GM15510 (cell line): Measurements from ENCODE around the gene GPR148.

Source experiments
- POLR2A ChIP-seq: IDR thresholded peaks from 3 replicates; pipeline ENCODE4 v1.6.1; 2011; ENCODE audit warnings: borderline replicate concordance; ENCODE audit not compliant: insufficient read length; ENCODE audit errors: extremely low read depth

GPR148 gene, protein sequence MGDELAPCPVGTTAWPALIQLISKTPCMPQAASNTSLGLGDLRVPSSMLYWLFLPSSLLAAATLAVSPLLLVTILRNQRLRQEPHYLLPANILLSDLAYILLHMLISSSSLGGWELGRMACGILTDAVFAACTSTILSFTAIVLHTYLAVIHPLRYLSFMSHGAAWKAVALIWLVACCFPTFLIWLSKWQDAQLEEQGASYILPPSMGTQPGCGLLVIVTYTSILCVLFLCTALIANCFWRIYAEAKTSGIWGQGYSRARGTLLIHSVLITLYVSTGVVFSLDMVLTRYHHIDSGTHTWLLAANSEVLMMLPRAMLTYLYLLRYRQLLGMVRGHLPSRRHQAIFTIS

DNA sequence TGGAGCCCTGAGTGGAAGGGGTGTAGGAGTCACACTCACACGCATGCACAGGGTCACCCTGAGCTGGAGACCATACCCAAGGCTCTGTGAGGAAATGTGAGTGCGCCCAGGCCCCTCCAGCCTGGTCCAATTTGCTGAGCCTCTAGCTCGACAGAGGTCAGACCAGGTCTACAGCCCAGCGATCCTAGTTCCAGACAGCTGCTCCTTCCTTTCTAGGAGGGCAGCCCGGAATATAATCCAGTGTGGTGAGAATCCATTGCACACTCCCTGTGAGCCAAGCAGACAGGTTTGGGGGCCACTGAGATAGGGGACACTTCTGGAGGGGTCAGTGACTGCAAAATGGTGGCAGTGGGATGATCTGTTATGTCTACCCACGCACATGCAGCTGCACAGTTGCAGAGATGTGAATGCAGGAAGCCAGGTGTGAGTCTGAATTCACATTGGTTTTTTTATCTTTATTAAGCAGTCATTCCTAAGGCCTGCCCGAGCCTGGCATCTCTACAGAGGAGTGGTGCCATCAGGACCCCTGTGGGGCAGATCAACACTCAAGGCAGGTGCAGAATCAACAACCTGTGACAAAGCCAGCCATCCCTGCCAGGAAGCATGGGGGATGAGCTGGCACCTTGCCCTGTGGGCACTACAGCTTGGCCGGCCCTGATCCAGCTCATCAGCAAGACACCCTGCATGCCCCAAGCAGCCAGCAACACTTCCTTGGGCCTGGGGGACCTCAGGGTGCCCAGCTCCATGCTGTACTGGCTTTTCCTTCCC, at the start of gene GPR148:
TSS of gene GPR148 (plus strand) at position 522 of the 768 bp plus-strand sequence. CDS start at position 604, 82 bp downstream.
- no peak for TF ChIP-seq POLR2A

DNA sequence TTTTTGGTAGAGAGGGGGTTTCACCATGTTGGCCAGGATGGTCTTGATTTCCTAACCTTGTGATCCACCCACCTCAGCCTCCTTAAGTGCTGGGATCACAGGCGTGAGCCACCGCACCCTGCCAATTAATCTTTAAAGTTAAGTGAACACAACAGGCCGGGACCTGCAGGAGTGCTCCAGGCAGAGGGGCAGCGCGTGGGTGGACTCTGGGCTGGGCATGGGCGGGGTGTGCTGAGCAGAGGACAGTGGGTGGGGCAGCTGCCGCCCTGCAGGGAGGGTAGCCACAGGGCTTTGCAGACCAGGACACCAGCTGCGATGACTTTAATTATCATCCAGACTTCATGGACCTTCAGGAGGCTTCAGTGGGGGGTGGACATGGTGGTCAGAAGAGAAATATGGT, 8.8 kb upstream of the GPR148 start:
- TF ChIP-seq POLR2A: no peak

DNA sequence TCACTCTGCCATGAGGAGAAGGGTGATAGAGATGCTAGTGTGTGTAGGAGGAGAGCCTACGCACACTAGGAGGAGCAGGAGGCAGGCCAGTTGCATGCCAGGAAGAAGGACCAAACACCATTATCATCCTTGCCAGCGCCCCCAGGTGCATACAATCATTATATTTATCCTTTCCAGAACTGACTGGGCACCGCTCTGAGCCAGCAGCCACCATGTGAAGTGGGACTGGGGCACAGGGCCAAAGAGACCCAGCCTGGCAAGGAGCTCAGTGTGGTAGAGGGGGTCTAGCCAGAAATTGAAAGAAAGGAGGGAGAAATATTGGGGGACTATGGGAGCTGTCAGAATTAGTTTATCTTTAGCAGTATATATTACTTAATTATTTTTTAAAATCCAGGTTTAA, 8.3 kb upstream of the GPR148 start:
- no peak for TF ChIP-seq POLR2A

DNA sequence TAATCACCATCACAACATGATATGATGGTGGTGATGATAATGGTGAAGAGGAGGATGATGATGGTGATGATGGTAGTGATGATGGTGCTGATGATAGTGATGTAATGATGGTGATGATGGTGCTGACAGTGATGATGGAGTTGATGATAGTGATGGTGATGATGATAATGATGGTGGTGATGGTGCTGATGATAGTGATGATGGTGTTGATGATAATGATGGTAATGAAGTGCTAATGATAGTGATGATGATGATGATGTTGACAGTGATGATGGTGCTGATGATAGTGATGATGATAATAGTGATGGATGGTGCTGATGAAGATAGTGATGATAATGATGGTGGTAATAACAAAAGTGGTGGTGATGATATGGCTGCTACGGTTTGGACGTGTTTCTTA, 4.4 kb upstream of the GPR148 start:
- no peak for TF ChIP-seq POLR2A

DNA sequence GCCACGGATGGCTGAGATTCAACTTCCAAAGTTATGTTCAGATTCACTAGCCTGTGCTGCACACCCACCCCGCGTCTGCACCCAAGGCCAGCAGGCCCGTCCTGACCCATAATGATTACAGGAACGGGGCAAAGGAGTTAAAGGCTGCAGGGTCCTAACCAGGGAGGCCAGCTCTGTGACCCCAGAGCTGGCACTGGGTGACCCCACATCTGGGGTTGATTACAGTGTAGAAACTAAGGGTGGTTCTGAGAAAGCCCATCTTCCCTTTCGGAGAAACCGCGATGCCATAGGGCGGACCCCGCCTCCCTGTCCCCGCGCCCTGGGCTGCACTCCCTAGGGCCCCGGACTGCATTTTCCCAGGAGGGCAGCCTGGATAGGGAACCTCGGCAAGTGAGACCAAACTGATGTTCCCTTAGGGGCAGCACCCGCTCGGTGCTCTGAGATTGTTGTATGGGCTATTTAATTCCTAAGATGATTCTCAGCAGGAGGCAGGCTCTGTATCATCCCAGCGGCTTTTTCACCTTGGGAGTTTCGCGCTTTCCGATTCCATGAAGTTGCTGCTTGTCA, 2.2 kb upstream of the GPR148 start:
- TF ChIP-seq POLR2A: no peak

DNA sequence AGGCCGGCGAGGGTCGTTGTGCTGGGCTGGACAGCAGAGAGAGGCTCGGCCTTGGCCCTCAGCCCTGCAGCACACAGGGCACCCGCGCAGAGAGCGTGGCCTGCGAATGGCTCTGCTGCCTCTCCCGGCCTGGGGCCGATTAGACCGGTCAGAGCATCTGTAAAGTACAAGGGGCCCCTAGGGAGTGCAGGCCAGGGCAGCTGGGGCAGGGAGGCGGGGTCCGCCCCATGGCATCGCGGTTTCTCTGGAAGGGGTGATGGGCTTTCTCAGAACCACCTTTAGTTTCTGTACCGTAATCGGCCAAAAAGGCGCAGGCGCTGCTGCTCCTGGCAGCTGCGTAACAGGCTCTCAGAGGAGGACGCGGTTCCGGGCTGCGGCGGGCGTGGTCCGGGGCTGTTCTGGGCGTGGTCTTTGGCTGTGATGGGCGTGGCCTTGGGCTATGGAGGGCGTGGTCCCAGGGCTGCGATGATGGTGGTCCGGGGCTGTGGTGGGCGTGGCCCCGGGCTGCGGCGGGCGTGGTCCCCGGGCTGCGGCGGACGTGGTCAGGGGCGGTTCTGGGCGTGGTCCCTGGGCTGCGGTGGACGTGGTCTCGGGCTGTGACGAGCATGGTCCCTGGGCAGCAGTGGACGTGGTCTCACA, 1.5 kb upstream of the GPR148 start:
- TF ChIP-seq POLR2A: peak; percentile 36

DNA sequence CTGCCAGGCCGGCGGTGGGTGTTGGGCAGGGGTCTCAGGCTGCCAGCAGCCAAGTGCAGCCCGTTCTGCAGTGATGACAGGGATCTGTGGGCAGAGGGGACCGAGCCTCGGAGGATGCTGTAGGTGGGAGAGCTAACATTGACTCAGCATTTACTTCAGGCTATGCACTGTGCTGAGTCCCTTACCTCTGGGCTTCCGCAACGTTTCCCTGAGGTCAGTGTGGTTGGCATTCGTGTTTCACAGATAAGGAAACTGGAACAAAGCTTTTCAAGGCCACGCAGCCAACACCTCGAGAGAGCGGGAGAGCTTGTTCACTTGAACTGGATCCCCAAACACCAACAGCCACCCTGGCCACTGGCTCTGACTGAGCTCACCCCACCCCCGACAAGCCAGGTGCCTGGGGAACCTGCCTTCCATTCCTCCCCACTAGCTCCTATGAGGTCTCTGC, 839 bp upstream of the GPR148 start:
- TF ChIP-seq POLR2A: no peak

DNA sequence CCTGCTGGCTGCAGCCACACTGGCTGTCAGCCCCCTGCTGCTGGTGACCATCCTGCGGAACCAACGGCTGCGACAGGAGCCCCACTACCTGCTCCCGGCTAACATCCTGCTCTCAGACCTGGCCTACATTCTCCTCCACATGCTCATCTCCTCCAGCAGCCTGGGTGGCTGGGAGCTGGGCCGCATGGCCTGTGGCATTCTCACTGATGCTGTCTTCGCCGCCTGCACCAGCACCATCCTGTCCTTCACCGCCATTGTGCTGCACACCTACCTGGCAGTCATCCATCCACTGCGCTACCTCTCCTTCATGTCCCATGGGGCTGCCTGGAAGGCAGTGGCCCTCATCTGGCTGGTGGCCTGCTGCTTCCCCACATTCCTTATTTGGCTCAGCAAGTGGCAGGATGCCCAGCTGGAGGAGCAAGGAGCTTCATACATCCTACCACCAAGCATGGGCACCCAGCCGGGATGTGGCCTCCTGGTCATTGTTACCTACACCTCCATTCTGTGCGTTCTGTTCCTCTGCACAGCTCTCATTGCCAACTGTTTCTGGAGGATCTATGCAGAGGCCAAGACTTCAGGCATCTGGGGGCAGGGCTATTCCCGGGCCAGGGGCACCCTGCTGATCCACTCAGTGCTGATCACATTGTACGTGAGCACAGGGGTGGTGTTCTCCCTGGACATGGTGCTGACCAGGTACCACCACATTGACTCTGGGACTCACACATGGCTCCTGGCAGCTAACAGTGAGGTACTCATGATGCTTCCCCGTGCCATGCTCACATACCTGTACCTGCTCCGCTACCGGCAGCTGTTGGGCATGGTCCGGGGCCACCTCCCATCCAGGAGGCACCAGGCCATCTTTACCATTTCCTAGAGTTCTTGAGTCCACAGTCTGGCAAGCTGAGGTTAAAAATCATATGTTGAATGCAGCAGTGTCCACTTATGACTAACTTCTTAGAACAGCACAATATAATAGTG, 741 bp downstream of the GPR148 start:
- no peak for TF ChIP-seq POLR2A

DNA sequence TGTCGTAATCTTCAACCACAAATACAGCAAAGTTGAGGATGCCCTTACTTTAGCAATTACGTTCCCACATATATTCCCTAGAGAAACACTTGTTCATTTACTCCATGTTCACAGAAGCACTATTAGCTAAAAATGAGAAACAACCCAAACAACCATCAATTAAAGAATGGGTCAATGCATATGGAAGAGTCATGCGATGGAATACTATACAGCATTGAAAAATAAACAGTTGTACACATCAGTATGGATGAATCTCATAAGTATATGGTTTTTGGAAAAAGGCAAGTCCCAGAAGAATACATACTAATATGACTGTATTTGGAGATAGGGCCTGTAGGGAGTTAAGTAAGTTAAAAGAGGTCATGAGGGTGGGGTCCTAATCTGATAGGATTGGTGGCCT, 6.3 kb downstream of the GPR148 start:
- TF ChIP-seq POLR2A: no peak

DNA sequence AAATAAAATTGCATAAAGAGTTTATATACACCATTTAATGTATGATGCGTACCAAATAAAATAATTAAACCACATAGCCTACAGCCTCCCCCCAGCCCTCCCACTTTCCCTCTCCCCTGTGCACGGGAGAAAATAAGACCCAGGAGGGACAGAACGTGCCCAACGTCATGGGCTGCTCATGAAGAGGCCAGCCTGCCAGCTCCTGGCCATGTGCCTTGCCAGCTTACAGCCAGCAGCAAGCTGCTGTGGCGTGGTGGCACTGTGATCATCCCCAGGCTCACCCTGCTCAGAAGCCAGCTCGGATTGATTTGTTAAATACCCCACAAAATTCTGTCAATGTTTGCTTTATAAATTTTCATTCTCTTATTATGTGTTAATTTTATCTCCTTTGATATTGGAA, 7.6 kb downstream of the GPR148 start:
- TF ChIP-seq POLR2A: no peak

DNA sequence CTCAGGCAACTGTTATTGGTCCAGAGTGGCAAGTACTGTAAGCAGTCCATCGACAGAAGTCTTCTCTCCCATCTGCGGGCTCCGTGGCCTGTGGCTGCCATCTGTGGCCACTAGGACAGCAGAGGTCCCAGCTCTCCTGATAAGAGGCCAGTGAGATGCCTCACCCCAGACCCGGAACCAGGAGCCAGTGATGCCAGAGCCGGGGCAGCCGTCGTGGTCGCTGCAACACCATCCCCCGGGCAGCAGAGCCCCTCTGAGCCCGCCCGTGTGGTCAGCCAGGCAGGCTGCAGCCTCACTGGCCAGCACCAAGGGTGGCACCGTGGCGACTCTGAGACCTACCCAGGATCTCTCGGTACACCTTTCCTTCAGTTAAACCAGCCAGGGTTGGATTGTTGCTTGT, 8.7 kb downstream of the GPR148 start:
- no peak for TF ChIP-seq POLR2A

DNA sequence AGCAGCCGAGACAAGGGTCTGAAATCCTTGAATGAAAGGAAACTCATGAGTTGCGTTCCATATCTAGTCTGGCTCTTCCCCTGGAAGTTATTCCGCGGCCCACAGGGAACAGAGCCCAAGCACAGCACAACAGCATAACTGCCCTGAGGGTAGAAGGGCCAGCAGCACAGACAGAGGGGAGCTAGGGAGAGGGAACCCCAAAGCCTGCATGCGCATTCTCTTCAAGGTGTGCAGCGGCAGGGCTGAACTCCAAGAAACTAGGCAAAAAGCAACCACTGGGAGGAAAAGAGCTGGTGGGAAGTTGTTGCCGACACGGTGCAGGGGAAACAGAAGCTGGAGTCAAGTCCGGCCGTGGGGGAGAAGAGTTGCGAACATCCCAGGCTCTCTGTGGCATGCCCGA, 11.8 kb downstream of the GPR148 start:
- no peak for TF ChIP-seq POLR2A

DNA sequence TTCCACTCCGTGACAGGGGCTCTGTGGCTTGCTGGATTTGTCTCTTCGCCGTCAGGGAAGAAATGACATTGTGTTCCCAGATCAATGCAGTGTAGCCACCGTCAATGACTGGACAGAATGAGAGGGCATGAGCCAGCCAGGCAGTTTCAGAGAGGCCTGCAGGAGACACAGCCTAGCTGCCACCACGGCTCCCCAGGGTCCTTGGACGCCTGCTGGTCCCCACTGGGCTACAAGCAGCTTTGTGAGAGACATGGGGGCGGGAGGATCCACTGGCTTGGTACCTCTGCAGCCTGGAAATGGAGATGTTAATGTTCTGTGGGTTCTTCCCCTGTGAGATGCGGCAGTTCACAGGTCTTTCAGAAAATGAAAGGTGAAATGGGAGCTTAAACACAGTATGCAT, 14.4 kb downstream of the GPR148 start:
- TF ChIP-seq POLR2A: no peak
